Activated naive CD8-positive, alpha-beta T cell (primary cell): ENCODE measurements around the gene BHLHE23.

Experiments
- H3K27ac Mint-ChIP-seq: one replicate; pipeline ENCODE4 v1.8.0; 2021; ENCODE audit warnings: mixed read lengths
- H3K27me3 Mint-ChIP-seq: one replicate; pipeline ENCODE4 v1.8.0; 2021; ENCODE audit warnings: mixed read lengths
- H3K36me3 Mint-ChIP-seq: one replicate; pipeline ENCODE4 v1.8.0; 2021; ENCODE audit warnings: mixed read lengths
- H3K4me1 Mint-ChIP-seq: one replicate; pipeline ENCODE4 v1.8.0; 2021; ENCODE audit warnings: low read depth, mixed read lengths
- H3K4me3 Mint-ChIP-seq: one replicate; pipeline ENCODE4 v1.8.0; 2021; ENCODE audit warnings: mild to moderate bottlenecking, mixed read lengths
- H3K9me3 Mint-ChIP-seq: one replicate; pipeline ENCODE4 v1.8.0; 2021; ENCODE audit warnings: low read depth, mixed read lengths

The BHLHE23 gene

DNA sequence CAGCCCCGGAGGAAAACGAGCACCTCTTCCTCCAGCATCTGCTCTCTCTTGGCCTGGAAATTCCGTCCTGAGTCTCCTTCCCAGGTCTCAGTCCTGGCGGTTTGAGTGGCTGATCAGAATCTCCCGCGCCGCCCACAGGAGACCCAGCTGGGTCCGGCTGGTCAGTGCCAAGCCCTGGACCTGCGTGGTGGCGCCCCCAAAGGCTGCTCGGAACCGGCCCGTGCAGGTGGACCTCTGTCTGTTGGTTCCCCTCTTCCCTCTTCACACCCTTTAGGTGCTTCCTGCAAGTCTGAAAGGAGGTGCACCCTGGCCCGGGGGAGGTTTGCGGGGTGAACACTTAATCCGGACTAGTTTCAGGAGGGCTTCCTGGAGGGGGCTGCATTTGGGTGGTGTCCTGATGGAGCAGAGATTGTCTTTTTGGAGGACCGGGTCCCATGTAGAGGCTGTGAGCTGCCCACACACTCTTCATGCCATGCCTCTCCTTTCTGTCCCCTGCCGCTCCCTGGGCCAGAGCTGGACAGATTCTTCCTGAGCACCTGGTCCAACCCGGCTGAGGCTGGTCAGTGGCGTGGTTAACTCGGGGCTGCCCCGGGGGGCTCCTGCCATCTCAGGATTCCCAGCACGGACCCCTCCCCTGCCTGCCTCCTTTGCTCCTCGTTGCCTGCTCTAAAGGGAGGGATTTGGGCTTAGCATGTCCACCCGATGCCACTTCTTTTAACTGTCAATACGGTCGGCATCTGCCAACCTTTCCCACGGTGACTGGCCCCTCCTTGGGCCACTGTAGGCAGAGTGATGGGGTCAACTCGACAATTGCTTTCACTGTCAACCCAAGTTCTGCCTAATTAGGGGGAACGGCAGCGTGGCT lies 16.5 kb upstream of the BHLHE23 start:
- H3K4me3 Mint-ChIP-seq: no peak overlapping the region
- H3K27ac Mint-ChIP-seq: no peak overlapping the region
- H3K36me3 Mint-ChIP-seq: no peaks in the 10 kb centered on the region
- peaks cover 3% of the 10 kb centered on the region for H3K27me3 Mint-ChIP-seq
- H3K9me3 Mint-ChIP-seq: no peaks in the 10 kb centered on the region
- peaks cover 7% of the 10 kb centered on the region for H3K4me1 Mint-ChIP-seq

DNA sequence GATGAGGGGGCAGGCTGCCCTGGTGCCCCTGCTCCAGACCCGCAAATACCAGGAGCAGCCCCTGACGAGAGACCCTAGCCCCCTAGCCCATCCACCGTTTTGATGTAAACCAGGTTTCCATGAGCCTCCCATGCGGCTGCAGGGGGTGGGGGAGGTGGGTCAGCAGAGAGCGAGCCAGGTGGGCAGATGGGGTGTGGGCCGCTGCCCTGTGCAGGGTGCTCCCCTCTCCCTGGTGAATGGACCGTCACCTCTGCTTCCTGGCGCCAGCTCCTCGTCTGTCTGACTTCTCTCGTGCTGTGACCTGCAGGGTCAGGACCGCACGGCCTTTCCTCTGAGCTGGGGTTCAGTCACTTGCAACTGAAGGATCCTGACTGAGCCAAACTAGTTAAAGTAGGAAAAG lies 15.7 kb upstream of the BHLHE23 start:
- Mint-ChIP-seq H3K27ac (no peak overlapping the region), H3K4me3 (no peak overlapping the region), H3K9me3 (no peaks in the 10 kb centered on the region), H3K4me1 (peaks cover 5% of the 10 kb centered on the region), H3K27me3 (peaks cover 2% of the 10 kb centered on the region), H3K36me3 (no peaks in the 10 kb centered on the region)

DNA sequence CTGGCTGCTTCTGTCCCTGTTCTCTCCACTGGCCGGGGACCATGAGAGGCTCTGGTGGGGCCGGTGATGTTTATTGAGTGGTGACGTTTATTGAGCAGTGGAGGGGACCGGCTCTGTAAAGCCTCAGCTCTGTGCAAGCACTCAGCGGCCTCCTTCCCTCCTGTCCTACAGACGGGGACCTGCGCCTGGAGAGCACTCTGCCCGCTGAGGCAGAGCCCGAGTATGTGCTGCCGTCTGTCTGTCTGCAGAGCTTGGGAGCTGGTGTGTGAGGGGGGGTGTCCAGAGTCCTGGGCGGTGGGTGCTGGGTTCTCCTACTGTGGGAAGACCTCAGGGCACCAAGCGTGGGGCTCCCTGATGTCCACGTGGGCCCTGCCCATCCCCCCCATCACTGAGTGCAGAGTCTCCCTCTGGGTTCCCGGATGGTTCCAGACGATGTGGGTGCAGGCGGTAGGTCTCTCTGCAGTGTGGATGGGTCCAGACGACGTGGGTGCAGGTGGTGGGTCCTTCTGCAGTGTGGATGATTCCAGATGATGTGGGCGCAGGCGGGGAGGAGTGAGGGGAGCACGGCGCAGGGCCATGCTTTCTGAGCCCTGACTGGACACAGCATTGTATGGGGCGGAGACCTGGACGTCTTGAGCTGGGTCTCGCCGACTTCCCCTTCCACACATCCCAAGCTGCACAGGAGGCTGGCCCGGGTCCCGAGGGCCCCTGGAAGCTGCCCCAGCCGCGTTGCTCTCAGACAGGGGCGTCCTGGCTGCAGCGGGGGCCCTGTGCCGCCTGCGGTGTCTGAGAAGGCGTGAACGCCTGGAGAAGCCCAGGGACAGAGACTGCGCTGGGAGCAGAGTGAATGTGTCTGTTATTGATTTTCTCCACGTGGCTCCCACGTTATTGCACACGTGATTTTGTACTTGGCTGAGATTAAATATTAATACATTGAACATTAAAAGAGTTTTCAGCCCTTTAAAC lies 14.9 kb upstream of the BHLHE23 start:
- H3K4me1 Mint-ChIP-seq: peaks cover 3% of the 10 kb centered on the region
- no peaks in the 10 kb centered on the region for H3K9me3 Mint-ChIP-seq
- no peaks in the 10 kb centered on the region for H3K27me3 Mint-ChIP-seq
- H3K4me3 Mint-ChIP-seq: no peak overlapping the region
- no peak overlapping the region for H3K27ac Mint-ChIP-seq
- no peaks in the 10 kb centered on the region for H3K36me3 Mint-ChIP-seq

DNA sequence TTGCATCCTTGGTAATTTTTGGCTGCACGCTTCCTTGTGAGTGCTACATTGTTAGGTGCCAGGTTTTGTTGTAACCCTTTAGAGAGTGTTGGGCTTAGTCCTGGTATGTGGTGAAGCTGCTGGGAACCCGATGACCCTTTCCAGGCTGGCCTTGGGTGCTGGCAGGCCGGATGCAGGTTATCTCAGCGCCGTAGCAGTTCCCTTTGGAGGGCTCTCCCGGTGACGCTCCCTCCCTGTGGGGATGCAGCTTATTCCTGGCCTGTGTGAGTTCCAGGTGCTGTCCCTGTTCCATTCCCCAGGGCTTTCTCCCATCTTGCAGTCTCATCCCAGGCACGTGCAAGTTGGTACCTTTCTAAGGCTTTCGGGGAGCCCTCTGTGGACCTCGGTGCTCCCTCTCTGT lies 13.9 kb upstream of the BHLHE23 start:
- no peaks in the 10 kb centered on the region for H3K9me3 Mint-ChIP-seq
- no peaks in the 10 kb centered on the region for H3K36me3 Mint-ChIP-seq
- no peaks in the 10 kb centered on the region for H3K27me3 Mint-ChIP-seq
- peaks cover 2% of the 10 kb centered on the region for H3K4me1 Mint-ChIP-seq
- no peak overlapping the region for H3K4me3 Mint-ChIP-seq
- H3K27ac Mint-ChIP-seq: no peak overlapping the region

DNA sequence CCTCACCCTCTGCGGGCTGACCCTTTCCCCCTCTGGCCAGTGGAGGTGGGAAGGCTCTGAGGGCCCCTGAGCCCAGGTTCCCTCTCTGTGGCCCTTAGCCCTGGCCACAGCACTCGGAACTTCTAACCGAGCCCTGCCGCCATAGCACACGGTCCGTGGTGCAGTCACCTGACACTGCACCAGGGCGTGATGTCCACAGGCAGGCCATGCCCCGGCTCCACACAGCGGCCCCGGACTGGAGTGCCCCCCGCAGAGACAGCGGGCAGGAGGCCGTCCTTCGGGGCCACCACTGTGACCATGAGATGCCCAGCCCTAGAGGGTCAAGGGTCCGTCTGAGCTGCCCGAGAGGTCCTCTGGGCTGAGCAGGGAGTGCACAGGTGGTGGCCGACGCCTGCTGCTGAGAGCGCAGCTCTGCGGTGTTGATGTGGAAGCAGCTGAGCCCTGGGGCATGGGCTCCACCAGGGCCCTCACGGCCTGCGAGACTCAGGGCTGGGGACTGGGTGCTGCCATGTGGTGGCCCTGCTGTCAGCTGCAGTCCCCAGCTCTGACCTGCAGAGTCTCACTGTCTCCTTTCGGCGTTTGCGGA lies 11.2 kb upstream of the BHLHE23 start:
- no peaks in the 10 kb centered on the region for H3K4me1 Mint-ChIP-seq
- H3K4me3 Mint-ChIP-seq: no peak overlapping the region
- no peak overlapping the region for H3K27ac Mint-ChIP-seq
- peaks cover 11% of the 10 kb centered on the region for H3K9me3 Mint-ChIP-seq
- peaks cover 2% of the 10 kb centered on the region for H3K27me3 Mint-ChIP-seq
- peaks cover 3% of the 10 kb centered on the region for H3K36me3 Mint-ChIP-seq

DNA sequence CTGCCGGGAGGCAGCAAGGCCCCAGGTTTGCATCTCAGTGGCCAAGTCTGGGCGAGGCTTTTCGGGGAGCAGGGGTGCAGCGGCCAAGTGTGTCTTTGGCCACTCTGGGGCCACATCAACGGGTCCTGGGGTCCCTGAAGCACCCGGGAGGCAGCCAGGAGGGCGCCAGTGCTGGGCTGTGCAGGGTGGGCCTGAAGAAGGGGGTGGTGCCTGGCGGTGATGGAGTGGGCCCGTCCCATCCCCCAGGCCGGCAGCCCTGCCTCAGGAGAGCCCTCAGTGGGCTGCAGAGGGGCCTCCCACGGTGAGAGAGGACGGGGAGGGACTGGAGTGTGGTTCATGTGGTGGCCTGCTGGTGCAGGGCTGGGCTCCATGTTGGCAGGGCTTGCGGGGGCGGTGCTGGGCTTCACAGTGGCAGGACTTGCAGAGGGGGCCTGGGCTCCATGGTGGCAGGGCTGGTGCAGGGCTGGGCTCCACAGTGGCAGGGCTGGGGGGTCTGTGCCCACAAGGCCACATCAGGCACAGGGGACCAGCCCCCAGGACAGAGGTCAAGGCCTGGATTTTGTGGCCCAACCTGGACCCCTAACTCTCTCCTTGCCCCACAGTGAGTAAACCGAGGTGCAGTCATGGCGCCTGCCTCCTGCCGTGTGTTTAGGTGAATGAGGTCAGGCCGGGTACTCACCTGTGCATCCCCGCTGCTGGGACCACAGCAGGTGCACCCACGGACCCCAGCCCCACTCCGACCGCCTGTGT lies 10.5 kb upstream of the BHLHE23 start:
- peaks cover 12% of the 10 kb centered on the region for H3K9me3 Mint-ChIP-seq
- H3K27me3 Mint-ChIP-seq: peaks cover 2% of the 10 kb centered on the region
- no peaks in the 10 kb centered on the region for H3K4me1 Mint-ChIP-seq
- H3K27ac Mint-ChIP-seq: no peak overlapping the region
- H3K36me3 Mint-ChIP-seq: peaks cover 5% of the 10 kb centered on the region
- no peak overlapping the region for H3K4me3 Mint-ChIP-seq

DNA sequence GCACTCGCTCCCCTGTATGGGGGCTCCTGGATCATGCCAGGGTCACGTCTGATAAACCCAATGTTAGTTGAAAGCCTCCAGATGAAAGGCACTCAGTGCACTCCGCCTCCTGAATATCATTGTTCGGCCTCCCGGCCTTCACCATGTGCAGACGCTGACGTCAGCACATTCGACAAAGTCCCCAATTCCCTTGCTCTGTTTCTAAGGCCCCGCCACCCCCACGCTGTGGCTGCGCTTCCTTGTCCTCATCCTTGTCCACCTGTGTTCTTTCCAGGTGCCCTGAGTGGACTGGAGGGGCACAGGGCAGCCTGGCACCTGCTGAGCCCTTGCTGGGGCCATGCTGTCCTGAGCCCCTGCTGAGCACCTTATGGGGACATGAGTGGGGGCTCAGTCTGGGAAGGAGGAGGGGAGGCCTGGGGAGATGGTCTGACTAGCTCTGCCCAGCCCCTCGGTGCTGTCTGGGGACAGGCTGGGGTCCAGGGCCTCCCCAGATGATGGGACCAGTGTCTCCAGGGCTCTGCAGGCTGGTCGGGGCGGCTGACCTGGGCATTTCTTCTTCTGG lies 9.8 kb upstream of the BHLHE23 start:
- no peaks in the 10 kb centered on the region for H3K4me1 Mint-ChIP-seq
- no peak overlapping the region for H3K27ac Mint-ChIP-seq
- peaks cover 12% of the 10 kb centered on the region for H3K9me3 Mint-ChIP-seq
- H3K4me3 Mint-ChIP-seq: no peak overlapping the region
- peaks cover 2% of the 10 kb centered on the region for H3K27me3 Mint-ChIP-seq
- H3K36me3 Mint-ChIP-seq: peaks cover 5% of the 10 kb centered on the region

DNA sequence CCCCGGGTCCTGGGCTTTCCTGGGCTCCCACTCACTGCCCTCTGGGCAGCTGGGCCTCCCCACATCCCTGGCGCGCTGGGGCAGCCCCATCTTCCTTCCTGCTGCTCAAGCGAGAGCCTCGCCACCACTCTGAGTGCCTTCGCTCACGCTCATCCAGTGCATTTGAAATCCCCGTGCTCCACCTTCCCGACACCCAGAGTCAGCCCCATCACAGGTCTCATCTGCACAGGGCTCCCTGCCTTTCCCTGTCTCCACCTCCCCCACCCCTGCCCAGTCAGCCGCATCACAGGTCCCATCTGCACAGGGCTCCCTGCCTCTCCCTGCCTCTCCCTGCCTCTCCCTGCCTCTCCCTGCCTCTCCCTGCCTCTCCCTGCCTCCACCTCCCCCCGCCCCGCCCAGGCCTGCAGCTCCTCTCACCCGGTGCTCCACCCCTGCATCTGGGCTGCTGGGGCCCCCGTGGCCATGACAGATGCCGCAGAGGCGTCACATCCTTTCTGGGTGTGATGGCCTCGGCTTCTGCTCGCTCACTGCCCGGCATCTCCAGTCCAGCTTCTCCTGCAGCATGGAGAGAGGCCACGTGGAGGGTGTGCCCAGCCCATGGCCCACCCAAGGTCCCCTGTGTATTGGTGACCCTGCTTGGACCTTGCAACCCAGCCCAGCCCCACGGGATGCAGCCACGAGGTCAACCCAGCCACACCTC lies 9.0 kb upstream of the BHLHE23 start:
- H3K36me3 Mint-ChIP-seq: peaks cover 5% of the 10 kb centered on the region
- no peak overlapping the region for H3K27ac Mint-ChIP-seq
- H3K9me3 Mint-ChIP-seq: peaks cover 12% of the 10 kb centered on the region
- H3K27me3 Mint-ChIP-seq: peaks cover 2% of the 10 kb centered on the region
- no peak overlapping the region for H3K4me3 Mint-ChIP-seq
- no peaks in the 10 kb centered on the region for H3K4me1 Mint-ChIP-seq

DNA sequence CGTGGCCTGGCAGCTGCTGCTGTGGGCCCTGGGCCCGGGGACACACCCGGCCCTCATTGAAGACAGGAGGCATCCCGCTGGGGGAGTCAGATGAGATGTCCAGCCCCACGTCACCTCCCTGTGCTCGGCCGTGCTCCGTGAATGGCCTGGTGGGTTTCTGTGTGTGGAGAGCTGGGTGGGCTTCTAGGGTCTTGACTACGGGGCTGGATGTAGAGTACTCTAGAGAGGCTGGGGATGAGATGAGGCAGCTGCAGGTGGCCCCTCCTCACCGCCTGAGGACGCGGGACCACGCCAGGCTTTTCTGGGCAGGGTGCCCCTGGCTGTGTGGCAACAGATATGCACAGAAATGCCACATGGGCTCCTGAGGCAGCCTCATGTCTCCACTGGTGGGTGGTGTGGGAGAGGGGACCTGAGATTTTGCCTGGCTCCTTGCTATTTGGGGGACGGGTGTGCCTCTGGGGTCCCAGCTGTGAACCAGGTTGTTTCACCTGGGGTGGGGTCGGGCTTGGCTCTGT lies 8.4 kb upstream of the BHLHE23 start:
- peaks cover 3% of the 10 kb centered on the region for H3K4me1 Mint-ChIP-seq
- no peak overlapping the region for H3K4me3 Mint-ChIP-seq
- H3K27ac Mint-ChIP-seq: no peak overlapping the region
- H3K27me3 Mint-ChIP-seq: peaks cover 2% of the 10 kb centered on the region
- H3K9me3 Mint-ChIP-seq: peaks cover 12% of the 10 kb centered on the region
- peaks cover 5% of the 10 kb centered on the region for H3K36me3 Mint-ChIP-seq

DNA sequence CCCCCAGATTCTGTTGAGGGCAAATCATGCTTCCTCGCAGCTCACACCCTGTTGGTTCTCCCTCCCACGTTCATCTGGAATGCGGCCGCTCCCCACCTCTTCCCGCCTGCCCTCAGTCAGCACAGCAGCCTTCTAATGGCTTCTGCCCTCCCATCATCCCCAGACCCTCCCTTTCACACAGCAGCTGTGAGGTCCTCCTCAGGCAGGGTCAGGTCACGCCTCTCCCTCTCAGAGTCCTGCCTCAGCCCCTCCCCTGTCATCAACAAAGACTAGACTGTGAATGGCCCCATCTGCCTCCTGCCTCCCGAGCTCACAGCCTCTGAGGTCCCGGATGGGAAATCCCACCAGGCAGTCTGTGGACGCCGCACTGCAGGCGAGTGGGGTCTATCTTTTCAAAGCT lies 7.9 kb upstream of the BHLHE23 start:
- H3K9me3 Mint-ChIP-seq: peaks cover 12% of the 10 kb centered on the region
- peaks cover 5% of the 10 kb centered on the region for H3K36me3 Mint-ChIP-seq
- no peak overlapping the region for H3K4me3 Mint-ChIP-seq
- no peak overlapping the region for H3K27ac Mint-ChIP-seq
- H3K27me3 Mint-ChIP-seq: peaks cover 2% of the 10 kb centered on the region
- H3K4me1 Mint-ChIP-seq: peaks cover 8% of the 10 kb centered on the region

DNA sequence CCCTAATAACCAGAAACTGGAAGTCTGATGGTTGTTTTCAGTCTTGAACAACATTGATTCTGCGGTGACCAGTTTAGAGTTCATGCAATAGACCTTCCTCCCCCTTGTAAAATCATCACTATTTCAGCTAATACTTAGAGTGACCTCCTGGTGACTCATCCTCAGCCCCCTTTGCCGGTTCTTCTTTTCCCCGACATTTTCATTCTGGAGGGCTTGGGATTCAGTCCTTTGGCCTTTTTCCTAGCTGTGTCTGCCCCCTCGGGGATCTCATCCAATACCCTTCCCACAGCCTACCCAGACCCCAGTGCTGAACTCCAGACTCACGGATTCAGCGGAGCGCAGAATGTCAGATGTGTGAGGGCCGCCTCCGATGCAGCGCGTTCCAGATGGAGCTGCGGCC lies 7.5 kb upstream of the BHLHE23 start:
- H3K4me1 Mint-ChIP-seq: peaks cover 8% of the 10 kb centered on the region
- no peak overlapping the region for H3K4me3 Mint-ChIP-seq
- H3K27ac Mint-ChIP-seq: no peak overlapping the region
- H3K9me3 Mint-ChIP-seq: peaks cover 12% of the 10 kb centered on the region
- peaks cover 5% of the 10 kb centered on the region for H3K36me3 Mint-ChIP-seq
- H3K27me3 Mint-ChIP-seq: peaks cover 2% of the 10 kb centered on the region

DNA sequence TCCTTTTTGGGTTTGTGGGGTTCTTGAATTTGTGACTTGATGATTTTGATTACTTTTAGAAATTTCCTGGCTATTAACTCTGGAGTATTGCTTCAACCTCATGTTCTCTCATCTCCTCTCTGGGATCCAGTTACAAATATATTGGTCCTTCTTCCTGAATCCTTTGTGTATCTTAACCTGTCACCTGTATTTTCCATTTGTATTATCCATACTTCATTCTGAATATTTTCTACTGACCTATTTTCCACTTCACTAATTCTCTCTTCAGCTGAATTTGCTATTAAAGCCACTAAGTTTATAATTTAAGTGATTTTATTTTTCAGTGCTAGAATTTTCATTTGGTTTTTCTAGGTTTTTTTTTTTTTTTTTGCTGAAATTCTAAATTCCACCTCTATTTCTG lies 6.4 kb upstream of the BHLHE23 start:
- Mint-ChIP-seq H3K9me3 (peaks cover 12% of the 10 kb centered on the region), H3K27ac (no peak overlapping the region), H3K36me3 (peaks cover 5% of the 10 kb centered on the region), H3K4me1 (peaks cover 18% of the 10 kb centered on the region), H3K27me3 (peaks cover 4% of the 10 kb centered on the region), H3K4me3 (no peak overlapping the region)

DNA sequence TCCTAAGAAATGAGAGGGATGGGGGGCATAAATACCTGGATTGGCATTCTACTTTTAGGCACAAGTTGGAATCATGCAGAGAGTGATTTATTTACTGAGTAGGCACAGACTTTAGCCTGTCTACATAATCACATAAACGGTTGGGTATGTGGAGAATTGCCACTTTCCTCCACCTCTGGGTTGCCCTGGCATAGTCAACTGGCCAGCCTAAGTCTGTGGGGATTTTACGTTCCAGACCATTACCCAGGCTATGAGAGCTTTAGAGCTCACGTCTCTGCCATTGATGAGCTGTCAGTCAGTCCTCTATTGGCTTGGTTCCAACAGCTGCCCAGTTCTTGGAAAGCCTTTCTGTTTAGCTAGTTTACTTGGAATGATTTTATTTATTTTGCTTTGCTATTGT lies 5.0 kb upstream of the BHLHE23 start:
- Mint-ChIP-seq H3K9me3 (peaks cover 12% of the 10 kb centered on the region), H3K4me1 (peaks cover 23% of the 10 kb centered on the region), H3K4me3 (peak overlapping the region; percentile 51), H3K27ac (no peak overlapping the region), H3K36me3 (peaks cover 5% of the 10 kb centered on the region), H3K27me3 (peaks cover 4% of the 10 kb centered on the region)
